Hepatic stellate cell (primary cell): Measurements from ENCODE around the gene MAP1LC3C.
"Not testable (repeated sequence)": the region's sequence is repeated elsewhere in the genome, so short reads cannot be mapped to it uniquely, and the experiment has no call there.

ENCODE experiments used
- DNase-seq: peaks from one replicate; pipeline ENCODE4 v3.0.0; 2011; ENCODE audit warnings: low spot score

MAP1LC3C gene

GRCh38 chr1:241992734-241993133 is 6.2 kb downstream of the MAP1LC3C start:
- no peak for DNase-seq

DNA sequence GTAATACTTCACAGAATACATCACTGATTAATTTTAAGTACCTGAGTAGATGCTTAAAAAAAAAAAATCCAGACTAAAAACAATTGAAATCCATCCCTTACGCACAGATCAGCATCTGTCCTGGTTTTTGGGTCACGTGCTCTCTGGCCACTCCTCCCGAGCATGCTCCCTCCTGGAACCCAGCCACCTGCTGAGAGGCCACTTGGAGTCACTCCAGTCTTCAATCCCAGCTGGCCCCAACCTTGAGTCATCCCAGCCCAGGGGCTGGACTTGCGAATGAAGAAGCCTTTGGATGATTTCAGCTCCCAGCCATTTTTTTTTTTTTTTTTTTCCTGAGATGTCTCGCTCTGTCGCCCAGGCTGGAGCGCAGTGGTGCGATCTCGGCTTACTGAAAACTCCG is 8.9 kb downstream of the MAP1LC3C start:
- DNase-seq: peak; percentile 79

GRCh38 chr1:241988389-241988930 is 10.4 kb downstream of the MAP1LC3C start:
- not testable (repeated sequence) for DNase-seq

DNA sequence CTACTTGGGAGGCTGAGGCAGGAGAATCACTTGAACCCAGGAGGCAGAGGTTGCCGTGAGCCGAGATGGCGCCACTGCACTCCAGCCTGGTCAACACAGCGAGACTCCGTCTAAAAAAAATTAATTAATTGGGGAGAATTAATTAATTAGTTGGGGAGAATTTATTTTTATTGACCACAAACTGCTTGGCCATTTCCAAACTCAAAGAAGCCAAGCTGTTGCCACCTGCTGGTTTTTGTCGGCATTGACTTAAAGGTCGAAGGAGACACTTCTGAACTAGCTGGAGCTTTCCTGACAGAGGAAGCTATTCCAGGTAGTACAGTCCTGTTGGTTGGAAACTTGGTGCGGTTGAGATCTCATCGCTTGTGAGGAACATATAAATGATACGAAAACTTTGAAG is 13.1 kb downstream of the MAP1LC3C start:
- peak; percentile 40 for DNase-seq

DNA sequence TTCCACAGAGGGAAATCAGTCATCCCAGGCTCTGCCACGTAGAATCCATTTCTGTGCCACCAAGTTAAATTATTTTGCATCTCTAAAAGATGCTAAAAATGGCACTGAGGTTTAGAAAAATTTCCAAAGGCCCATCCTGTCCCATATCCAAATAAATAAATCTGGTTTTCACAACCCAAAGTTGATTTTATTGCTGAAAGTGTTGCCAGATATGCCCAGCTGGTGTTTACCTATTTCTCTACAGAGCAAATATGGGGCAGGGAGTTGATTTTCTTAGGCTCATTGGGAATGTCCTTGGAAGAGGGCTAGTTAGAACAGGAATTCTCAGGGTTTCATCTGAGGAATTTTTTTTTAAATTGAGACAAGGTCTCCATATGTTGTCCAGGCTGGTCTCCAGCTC is 19.0 kb downstream of the MAP1LC3C start:
- no peak for DNase-seq

GRCh38 chr1:241979071-241979470 is 19.8 kb downstream of the MAP1LC3C start:
- no peak for DNase-seq

DNA sequence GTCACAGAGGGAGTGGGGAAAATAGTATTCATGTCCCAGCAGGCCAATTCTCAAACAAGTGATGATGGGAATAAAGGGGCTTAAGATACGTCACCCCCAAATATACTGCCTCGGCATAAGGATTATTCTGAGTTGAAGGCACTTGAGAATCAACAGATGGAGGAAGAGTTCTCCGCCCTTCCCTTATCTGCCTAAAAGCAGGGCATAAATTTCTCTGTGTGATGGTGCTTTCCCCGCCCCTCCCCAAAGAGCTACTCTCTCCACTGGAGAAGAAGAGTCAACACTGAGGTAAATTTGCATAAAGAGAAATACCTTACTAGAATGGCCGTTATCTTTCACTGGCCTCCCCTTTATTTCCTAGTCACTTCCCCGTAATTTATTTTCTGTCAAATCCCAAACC is 22.7 kb downstream of the MAP1LC3C start:
- no peak for DNase-seq

DNA sequence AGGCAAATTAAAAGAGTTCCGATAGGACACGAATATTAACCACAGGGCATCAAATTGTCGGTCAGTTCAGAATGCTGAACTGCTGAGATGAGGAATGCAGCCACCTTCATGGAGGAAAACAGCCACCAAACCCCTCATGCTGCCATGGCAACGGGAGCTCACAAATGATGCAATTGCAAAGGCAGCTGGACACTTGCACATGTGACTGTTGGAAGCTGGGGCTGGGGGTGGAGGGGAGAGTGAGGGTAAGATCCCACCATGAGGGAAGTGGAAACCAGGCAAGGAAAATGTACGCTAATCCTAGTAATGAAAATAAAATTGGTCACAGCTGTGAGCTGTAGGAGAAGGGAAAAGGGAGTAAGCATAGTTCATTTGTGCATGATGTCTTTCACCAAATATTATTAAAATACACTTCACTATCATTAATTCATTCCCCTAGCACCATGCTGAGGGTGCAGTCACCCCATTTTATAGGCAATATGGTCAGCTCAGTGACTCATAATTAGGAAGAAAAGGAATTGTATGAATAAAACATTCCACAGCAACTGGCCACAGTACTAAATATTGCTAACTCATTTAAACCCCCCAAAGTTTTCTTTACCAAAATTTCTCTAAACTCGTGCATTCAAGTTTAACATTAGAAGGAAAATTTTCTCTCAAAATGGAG is 26.1 kb downstream of the MAP1LC3C start:
- no peak for DNase-seq

GRCh38 chr1:241968611-241969010 is 30.3 kb downstream of the MAP1LC3C start:
- no peak for DNase-seq

DNA sequence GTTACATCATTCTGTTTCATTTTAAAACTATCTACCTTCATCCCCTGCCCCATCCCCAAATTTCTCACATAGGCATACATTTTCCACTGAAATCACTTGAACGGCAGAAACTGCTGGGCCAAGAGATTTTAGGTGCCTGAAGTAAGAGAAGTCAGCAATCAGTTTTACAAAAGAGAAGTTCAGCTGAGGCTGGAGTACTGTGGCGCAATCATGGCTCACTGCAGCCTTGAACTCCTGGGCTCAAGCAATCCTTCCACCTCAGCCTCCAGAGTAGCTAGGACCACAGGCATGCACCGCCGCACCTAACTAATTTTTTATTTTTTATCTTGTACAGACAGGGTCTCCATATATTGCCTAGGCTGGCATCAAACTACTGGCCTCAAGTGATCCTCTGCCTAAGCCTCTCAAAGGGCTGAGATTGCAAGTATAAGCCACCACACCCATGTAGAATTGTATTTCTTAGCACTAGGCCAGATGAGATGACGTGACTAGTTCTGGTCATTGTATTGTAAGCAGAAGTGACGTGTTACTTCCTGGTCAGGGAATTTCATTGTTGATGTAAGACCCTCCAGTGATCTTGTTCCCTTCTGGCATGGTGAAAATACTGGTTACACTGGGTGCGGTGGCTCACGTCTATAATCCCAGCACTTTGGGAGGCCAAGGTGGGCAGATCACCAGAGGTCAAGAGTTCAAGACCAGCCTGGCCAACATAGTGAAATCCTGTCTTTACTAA is 34.2 kb downstream of the MAP1LC3C start:
- no peak for DNase-seq

- no peak for DNase-seq
Measured at GRCh38 chr1:241963722-241964121, 35.2 kb downstream of the MAP1LC3C start.

- DNase-seq: no peak
Measured at GRCh38 chr1:241962153-241962552, 36.7 kb downstream of the MAP1LC3C start.

DNA sequence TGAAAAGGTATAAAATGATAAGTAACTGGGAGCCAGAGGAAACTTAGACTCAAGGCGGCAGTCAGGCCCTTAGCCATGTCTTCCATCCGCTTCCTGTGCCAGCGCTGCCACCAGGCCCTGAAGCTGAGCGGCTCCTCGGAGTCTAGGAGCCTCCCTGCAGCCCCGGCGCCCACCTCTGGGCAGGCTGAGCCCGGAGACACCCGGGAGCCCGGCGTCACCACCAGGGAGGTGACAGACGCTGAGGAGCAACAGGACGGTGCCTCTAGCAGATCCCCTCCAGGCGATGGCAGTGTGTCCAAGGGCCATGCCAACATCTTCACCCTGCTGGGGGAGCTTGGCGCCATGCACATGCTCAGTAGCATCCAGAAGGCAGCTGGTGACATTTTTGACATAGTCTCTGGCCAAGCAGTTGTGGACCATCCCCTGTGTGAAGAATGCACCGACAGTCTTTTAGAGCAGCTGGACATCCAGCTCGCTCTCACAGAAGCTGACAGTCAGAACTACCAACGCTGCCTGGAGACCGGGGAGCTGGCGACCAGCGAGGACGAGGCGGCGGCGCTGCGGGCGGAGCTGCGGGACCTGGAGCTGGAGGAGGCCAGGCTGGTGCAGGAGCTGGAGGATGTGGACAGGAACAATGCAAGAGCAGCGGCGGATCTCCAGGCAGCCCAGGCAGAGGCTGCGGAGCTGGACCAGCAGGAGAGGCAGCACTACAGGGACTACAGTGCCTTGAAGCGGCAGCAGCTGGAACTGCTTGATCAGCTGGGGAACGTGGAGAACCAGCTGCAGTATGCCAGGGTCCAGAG is 41.0 kb downstream of the MAP1LC3C start, which contains the start of gene BECN2:
BECN2 (plus strand) TSS at position 76 of the 803 bp plus-strand sequence; CDS start at position 76, 0 bp downstream.
- no peak for DNase-seq

- DNase-seq: no peak
Measured at GRCh38 chr1:241950390-241950789, 48.5 kb downstream of the MAP1LC3C start.

GRCh38 chr1:241947354-241947753 is 51.5 kb downstream of the MAP1LC3C start:
- DNase-seq: no peak
